Fibroblast of skin of left quadriceps (primary cell): ENCODE results near the gene MEF2C.
"Not testable (repeated sequence)": the region's sequence is repeated elsewhere in the genome, so short reads cannot be mapped to it uniquely, and the experiment has no call there.

Experiments used
- DNase-seq, 2 experiments: peaks; one replicate each; pipeline ENCODE4 v3.0.0-alpha.2; 2013; ENCODE audit warnings: low read depth in 2 of 2

Gene MEF2C

GRCh38 chr5:88883059-88883835 lies at the start of gene MEF2C:
Gene MEF2C (minus strand): TSS chr5:88883184. CDS start chr5:88823788, 59,396 bp downstream.
- DNase-seq: peak; percentile 78 to 79

DNA sequence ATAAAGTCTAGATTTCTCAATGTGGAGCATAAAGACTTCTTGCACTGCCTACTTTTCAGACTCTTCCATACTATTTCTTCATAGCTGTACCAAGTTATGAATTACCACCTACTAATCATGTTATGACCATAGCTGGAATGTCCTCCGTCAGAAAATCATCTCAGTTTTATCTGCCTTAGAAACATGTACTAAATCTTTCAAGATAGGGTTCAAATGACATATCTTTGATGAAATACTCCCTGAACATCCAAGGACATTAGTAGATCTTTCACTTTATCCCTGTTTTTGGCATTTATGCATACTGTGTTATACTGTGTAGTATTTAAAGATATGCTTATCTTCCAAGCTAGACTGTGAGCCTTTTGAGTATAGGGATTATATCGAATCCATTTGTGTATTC lies 49.6 kb upstream of the MEF2C start:
- DNase-seq: no peak

DNA sequence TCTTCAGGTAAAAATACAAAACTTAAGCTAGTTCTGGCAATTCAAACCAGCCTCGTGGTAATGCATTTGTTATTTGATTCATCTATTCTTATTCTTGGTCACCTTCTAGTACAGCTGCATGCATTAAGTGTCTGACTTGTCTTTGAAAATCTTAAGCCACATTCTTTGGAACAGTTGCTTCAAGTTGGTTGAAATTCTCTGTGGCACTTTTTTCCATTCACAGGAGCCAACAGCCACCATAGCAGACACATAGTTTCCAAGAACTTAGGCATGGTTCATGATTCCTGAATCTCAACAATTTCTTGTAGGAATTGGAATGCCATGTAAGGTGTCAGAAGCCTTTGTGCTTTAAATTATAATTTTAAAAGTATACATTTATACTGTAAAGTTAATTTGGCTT lies 47.4 kb upstream of the MEF2C start:
- DNase-seq: no peak

- DNase-seq: no peak
Measured at GRCh38 chr5:88929385-88929784, 46.4 kb upstream of the MEF2C start.

GRCh38 chr5:88926774-88927173 lies 43.8 kb upstream of the MEF2C start:
- no peak for DNase-seq

- DNase-seq: peak in 1 of 2 experiments; percentile 13
Measured at GRCh38 chr5:88925692-88926490, 42.9 kb upstream of the MEF2C start.

- no peak for DNase-seq
Measured at GRCh38 chr5:88924330-88924657, 41.3 kb upstream of the MEF2C start.

GRCh38 chr5:88923623-88924329 lies 40.8 kb upstream of the MEF2C start:
- no peak for DNase-seq

DNA sequence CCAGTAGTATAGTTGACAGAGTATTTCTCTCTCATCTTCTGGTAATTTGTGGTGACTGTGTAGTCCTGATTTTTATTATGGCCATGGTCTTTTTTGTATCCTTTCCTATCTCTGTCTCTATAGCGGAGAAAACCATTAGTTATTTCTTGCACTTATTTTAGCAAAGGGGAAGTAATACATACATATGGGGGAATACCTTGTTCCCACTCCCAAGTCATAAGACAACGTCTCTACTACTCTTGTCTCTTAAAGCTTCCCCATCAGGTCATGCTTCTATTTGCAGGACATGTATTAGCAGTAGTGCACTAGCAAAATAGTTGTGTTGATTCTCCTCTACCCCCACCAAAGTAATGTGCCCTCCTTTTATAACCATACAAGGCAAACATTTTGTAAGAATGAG lies 29.8 kb upstream of the MEF2C start:
- not testable (repeated sequence) for DNase-seq

DNA sequence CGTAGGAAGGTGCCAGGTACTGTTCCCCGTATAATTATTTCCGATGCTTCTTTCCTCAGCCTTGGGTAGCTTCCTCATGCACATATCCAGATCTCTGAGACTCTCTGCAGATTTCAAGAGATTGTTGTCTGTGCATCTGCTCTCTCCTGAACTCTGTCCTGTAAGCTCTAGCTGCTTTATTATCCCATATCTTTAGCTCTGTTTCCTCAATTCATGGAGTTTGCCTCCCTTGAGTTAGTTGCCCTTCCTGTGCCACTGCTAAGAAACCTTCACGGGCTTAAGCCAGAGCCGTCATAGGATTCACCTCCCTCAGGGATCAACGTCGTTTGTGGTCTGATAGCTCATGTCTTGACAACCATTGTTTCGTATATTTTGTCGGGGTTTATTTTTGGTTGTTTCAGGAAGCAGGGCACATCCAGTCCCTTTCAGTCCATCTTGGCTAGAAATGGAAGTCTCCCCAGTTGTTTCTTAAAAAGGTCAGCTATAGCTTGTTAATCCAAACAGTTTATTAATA lies 28.1 kb upstream of the MEF2C start:
- DNase-seq: not testable (repeated sequence)

- not testable (repeated sequence) for DNase-seq
Measured at GRCh38 chr5:88904478-88904877, 21.5 kb upstream of the MEF2C start.

DNA sequence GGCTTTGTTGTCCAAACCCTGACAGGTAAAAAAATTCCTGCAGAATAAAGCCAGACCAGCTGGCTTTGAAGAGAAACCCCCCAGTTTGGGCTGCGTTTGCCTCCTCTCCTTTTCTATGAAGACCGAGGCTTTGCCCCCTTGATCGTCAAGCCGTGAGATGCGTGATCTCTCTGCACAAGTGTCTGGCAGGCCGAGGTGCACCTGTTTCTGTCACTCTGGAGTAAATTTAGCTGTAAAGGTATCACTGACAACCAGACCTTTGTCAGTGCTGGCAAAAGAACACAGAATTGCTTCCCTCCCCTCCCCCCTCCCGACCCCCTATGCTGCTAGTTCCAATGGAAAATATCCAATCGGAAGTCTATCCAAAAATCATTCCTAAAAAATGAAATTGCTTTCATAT lies 21.0 kb upstream of the MEF2C start:
- not testable (repeated sequence) for DNase-seq

GRCh38 chr5:88901077-88901476 lies 18.1 kb upstream of the MEF2C start:
- not testable (repeated sequence) for DNase-seq

GRCh38 chr5:88899096-88899737 lies 16.2 kb upstream of the MEF2C start:
- no peak for DNase-seq

DNA sequence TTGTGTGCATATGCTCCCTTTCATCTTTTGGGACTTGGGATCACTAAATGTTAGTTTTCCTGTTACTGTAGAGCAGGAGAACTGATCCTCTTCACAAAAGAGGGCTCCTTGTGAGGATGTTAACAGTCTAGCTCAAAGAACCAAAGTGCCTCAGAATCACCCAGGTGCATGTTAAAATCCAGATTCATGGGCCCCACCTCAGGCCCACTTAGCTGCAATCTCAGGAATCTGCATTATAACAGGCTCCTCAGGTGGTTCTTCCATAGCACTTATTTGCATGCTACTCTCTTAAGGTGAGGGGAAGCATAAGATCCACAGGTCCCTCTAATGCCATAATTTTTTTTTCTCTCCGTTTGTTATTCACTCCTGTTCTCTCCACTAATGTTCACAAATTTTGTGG lies 14.8 kb upstream of the MEF2C start:
- no peak for DNase-seq

DNA sequence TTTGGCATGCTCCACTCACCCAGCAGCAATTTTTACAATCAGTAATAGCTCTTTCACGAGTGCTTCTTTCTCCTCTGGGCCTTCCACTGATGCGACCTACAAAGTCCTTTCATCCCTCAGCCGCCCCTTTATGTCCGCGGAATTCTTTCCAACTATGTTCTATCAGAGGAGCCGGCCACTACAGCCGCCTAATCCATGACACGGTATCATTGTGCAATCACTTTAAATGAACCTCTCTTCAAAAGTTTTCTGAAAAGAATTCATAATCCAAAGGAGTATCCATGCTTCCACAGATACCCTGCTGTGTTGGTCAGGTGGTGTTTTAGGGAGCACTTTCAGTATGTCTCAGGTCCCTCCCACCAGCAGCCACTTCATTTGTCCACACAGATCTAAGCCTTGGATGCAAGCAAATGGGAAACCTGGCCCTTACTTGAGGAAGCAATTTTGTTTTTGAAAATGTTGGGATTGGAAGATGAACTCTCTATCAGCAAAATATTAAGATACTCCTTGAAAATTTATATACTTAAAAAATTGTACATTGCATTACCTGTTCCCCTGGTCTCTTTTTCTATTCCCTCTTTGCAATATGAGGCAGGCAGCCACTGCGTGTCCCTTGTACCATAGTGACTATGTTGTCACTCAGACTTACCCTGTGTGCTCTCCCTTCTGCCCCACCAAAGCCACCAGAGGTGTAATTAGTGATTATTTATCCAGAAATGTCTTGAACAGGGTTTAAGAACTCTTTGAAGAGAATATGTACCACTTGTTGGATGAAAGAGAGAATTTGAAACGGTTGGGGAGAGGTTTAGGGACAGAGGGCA lies 12.9 kb upstream of the MEF2C start:
- no peak for DNase-seq

DNA sequence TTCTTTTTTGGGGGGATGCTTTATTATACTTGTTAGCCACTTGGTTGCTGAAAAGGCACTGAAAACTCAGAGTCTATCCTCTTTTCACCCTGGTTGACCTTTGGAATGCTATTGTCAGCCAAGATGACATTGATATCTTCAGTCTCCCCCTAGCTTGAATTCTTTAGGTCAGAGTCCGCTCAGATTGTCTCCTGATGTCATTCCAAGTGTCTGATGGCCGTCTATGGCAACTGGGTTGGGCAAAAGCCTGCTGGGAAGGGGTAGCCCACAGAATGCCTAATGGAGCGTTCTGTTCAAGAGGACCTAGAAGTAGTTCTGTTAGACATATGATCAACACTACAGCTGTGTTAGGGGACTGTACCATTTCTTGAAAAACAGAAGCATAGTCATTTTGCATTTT lies 9.7 kb upstream of the MEF2C start:
- no peak for DNase-seq

- DNase-seq: no peak
Measured at GRCh38 chr5:88890070-88890781, 7.2 kb upstream of the MEF2C start.

- no peak for DNase-seq
Measured at GRCh38 chr5:88889189-88890069, 6.4 kb upstream of the MEF2C start.
